ENCODE results near the gene MYO5B.

MYO5B gene

GRCh38 chr18:49878567-49879270 is 316.2 kb downstream of the MYO5B start:
- Histone ChIP-seq H3K27ac (no peak overlapping the region), H3K4me3 (no peak overlapping the region)

DNA sequence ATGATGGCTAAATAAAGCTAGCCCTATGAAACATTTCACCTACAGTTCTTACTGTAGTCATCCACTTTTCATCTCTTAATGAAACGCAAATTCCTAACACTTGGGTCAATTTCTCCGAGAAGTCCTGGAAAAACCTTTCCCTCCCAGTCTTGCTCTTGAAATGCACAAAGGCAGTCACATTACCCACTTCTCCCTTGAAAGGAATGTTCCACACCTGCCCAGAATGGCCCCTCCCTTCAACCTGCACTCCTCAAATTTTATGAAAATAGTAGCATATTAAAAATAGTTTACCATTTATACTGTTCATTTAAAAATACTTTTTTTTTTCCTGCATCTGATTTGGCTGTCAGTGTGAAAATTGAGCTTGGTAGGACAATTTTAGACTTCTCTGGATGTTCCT is 316.9 kb downstream of the MYO5B start:
- no peak overlapping the region for H3K27ac ChIP-seq

GRCh38 chr18:49876536-49876935 is 318.4 kb downstream of the MYO5B start:
- no peak overlapping the region for H3K27ac ChIP-seq
- no peak overlapping the region for H3K4me3 ChIP-seq

More for the DNA sequence above, 316.9 kb downstream of the MYO5B start:
- H3K4me3 ChIP-seq, result no peak overlapping the region

- Histone ChIP-seq H3K27ac (no peak overlapping the region), H3K4me3 (no peak overlapping the region)
These were observed 319.2 kb downstream of the MYO5B start for GRCh38 chr18:49875783-49876182.

GRCh38 chr18:49875155-49875554 is 319.8 kb downstream of the MYO5B start:
- H3K27ac ChIP-seq, result no peak overlapping the region
- H3K4me3 ChIP-seq, result no peak overlapping the region

DNA sequence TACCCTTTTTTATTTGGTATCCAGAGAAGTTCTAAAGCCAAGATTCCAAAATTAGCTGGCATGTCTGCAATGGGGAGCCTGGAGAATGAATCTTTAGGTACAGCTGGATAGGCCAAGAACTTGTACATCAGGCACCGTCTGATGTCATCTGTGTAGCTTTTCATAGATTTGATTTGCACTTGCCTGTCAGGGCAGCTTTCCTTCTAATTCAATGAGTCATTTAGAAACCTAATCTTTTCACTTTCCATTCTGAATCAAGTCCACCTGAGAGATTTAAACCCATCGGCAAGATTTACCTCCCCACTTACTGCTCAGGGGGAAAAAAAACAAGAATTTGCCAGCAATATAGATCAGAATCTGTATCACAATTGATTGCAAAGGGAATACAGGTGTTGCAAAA is 320.7 kb downstream of the MYO5B start:
- no peak overlapping the region for H3K27ac ChIP-seq
- no peak overlapping the region for H3K4me3 ChIP-seq

- no peak overlapping the region for H3K27ac ChIP-seq
- no peak overlapping the region for H3K4me3 ChIP-seq
These were observed 325.6 kb downstream of the MYO5B start for GRCh38 chr18:49869354-49869753.

- H3K4me3 ChIP-seq, result no peak overlapping the region
- no peak overlapping the region for H3K27ac ChIP-seq
These were observed 328.3 kb downstream of the MYO5B start for GRCh38 chr18:49866680-49867079.

GRCh38 chr18:49865401-49865800 is 329.5 kb downstream of the MYO5B start:
- Histone ChIP-seq H3K4me3 (no peak overlapping the region), H3K27ac (no peak overlapping the region)

DNA sequence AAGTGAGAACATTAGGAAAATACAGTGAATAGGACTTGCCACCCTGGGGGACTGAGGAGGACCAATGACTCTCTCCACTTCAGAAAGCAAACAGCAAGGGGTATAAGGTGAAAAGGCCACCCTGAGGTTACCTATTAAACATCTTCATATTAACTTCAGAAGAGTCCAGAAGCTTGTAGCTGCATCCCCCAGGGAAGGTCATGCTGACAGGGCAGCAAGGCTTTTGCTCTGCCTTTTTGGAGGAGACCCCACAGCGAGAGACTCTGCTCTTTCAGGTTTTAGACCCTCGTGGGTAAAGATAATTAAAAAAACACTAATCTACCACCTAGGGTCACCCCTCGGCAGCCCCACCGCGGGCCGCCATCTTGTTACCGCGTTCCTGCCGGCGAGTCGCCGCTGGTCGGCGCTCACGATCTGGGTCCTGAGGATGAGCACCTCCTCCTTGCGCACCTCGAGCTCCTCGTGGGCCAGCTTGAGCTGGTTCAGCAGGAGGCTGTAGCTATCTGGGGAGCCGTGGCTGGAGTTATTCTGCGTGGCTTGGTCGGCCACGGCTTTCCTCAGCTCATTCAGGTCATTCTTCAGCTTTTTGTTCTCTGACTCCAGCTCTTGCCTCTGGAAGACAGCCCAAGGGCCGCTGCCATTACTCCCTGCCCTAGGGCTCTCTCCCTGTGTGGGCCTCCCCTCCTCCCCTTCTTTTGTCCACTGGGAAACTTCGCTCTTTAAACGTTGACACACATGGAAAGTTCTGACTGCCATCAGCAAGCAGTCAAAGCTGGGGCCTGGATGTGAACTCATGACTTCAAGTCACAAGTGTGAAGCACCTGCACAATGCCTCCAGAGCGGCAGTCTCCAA is 331.0 kb downstream of the MYO5B start:
- Histone ChIP-seq H3K4me3 (no peak overlapping the region), H3K27ac (no peak overlapping the region)

DNA sequence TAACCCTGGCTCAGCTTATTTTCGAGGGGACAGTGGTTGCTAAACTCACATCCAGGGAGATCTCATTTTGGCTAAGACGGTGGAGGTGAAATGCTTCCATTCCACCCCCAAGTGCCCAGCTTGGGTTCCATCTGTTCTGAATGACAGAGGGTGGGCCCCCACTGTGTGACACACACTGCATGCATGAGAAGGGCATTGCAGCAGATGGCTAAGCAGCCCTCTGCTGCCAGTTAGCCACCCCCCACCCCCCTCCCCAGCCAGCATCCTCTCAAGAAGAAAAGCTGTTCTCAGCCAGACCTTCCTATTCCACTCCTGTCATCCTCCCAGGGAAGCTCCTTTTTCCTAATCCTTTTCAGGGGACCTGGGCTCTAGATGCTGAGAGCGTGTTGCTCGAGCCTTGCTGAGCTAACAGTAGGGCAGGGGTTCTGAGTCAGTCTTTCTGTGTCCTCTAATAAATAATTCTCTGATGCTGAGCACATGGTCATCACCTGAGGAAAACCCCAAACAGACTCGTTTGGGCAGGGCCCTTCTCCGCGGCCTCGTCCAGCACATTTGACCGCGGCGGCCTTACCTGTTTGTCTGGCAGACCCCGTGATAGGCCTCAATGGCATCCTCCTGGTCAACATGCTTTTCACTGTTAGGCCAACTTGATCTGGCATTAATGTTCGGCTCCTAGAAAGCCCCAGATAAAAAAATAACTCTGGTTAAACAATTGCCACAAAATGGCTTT is 332.1 kb downstream of the MYO5B start:
- no peak overlapping the region for H3K4me3 ChIP-seq
- H3K27ac ChIP-seq, result no peak overlapping the region

- H3K4me3 ChIP-seq, result no peak overlapping the region
- no peak overlapping the region for H3K27ac ChIP-seq
These were observed 333.3 kb downstream of the MYO5B start for GRCh38 chr18:49861659-49862058.

DNA sequence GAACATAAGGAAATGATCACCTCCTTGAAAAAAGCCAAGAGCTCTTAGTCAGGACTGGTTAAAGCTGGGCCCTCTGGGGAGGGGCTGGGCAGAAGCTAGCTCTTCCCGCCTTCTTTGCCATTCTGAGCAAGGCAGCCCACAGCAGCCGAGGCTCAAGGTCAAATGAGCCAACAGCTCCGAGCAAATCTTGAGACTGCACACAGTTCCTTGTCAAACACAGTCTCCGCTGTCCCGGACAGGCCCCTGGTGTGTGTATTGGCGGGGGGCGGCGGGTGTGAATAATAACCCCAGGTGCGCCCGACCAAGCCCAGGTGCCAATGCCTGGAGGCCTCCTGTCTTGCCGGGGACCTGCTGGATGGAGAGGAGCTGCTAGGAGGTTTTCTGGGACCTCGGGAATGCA is 335.2 kb downstream of the MYO5B start:
- no peak overlapping the region for H3K4me3 ChIP-seq
- H3K27ac ChIP-seq, result peak overlapping the region in 1 of 21 experiments; percentile 3

- no peak overlapping the region for H3K4me3 ChIP-seq
- H3K27ac ChIP-seq, result peak overlapping the region in 2 of 21 experiments; percentile 3 to 24
These were observed 336.0 kb downstream of the MYO5B start for GRCh38 chr18:49859021-49859359.

DNA sequence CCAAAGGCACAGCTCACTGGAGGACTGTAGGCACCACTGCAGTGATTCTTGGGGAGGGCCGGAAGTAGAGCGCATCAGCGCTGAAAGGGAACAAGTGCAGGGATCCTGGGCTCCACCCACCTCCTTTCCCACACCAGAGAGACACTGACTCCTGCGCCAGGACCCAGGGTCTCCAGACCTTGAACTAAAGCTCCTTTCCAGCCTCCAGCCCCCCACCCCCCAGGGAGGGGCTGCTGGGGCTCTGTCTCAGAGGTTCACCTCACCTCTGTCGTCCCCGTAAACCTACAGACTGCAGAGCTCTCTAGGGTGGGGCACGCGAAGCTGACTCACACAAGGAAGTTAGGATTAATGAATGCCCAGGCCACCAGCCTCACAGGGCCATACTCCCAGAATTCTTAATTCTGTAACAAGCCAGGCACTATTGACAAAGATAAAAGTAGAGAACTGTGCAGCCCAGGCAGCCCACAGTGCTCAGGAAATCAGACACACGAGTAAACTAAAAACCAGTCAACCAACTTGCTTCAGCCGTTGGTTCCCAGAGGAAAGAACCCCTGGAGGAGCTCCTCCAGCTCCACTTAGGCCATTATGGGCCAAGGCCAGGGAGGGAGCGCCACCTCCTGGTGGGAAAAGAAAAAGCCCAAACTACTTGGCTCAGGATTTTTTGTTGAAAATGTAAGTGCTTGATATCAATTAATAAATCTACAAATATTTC is 336.5 kb downstream of the MYO5B start:
- H3K4me3 ChIP-seq, result no peak overlapping the region
- peak overlapping the region in 1 of 21 experiments; percentile 24 for H3K27ac ChIP-seq

DNA sequence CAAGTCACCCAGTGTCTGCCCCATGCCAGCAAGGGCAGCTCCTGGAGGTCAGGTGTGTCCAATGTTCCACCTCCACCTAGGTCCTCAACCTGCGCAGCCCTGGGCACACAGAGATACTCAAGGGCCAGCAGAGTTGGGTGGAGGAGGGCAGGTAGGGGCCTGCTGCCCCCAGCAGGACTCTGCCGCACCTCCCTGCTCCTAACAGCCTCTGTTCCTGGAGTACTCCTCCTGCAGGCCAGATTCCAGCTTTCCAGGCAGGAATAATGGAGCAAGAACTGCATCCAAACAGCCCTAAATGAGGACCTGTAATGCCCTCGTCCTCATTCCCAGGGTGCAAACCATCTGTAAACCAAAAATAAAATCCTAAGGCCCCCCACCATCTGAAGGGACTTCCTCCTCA is 337.2 kb downstream of the MYO5B start:
- Histone ChIP-seq H3K27ac (no peak overlapping the region), H3K4me3 (no peak overlapping the region)

GRCh38 chr18:49856496-49856895 is 338.5 kb downstream of the MYO5B start:
- no peak overlapping the region for H3K27ac ChIP-seq
- no peak overlapping the region for H3K4me3 ChIP-seq

DNA sequence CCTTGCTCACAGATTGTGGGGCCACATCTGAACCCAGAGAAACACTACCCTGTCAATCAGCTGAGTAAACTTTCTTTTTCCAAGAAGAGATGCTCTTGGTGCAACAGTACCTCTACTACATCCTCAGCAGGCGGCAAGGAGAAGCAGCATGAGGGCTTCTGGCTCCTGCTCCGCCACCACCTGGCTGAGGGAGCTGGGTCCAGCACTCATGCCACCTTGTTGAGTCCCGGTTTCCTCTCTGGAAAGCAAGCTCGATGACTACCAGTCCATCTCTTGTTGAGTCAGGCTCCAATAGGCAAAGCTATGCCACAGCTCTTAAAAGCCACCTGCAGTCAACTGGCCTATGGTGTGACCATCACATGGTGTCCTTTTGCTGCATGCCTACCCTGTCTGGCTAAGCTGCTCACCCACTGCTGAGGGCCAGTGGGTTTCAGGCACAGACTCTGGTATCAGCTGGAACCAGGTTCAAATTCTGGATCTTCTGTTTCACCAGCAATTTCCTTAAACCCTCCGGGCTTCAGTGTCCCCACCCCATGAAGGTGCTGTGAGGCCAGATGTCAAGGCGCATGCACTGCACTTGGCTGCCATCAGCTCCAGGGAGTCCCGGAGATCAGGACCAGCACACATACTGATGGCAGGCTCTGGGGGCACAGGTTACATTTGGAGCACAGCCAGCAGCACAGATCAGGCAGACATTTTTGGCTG is 339.1 kb downstream of the MYO5B start:
- no peak overlapping the region for H3K27ac ChIP-seq
- no peak overlapping the region for H3K4me3 ChIP-seq

- Histone ChIP-seq H3K4me3 (no peak overlapping the region), H3K27ac (no peak overlapping the region)
These were observed 340.3 kb downstream of the MYO5B start for GRCh38 chr18:49854681-49855080.
